H9 (cell line): Measurements from ENCODE around the gene PLPP6. TPM values are rescaled to one million over a fixed set of nuclear protein-coding genes. Genes with fewer than 3 reads are reported as not detected.

Experiments used
- DNase-seq: peaks from one replicate; pipeline ENCODE4 v3.0.0-alpha.2; 2017
- H2AFZ ChIP-seq: one replicate; pipeline ENCODE4 v1.6.1; 2013; ENCODE audit warnings: mild to moderate bottlenecking, low read length, control low read depth, moderate library complexity
- H2AK5ac ChIP-seq: 2 replicates; pipeline ENCODE4 v1.6.1; 2013; ENCODE audit warnings: low read length, control low read depth, mixed read lengths; ENCODE audit not compliant: insufficient read length
- H2BK120ac ChIP-seq: one replicate; pipeline ENCODE4 v1.6.1; 2013; ENCODE audit warnings: low read depth, mild to moderate bottlenecking, low read length, control low read depth, inconsistent platforms; ENCODE audit not compliant: poor library complexity, severe bottlenecking
- H2BK12ac ChIP-seq: 2 replicates; pipeline ENCODE4 v1.6.1; 2013; ENCODE audit warnings: low read length, control low read depth, mixed read lengths, low read depth; ENCODE audit not compliant: insufficient read length
- H2BK15ac ChIP-seq: 2 replicates; pipeline ENCODE4 v1.6.1; 2013; ENCODE audit warnings: low read depth, low read length, control low read depth
- H2BK20ac ChIP-seq: one replicate; pipeline ENCODE4 v1.6.1; 2013; ENCODE audit warnings: low read depth, mild to moderate bottlenecking, low read length, control low read depth, inconsistent platforms; ENCODE audit not compliant: poor library complexity, severe bottlenecking
- H2BK5ac ChIP-seq: 2 replicates; pipeline ENCODE4 v1.6.1; 2013; ENCODE audit warnings: low read length, control low read depth, mixed read lengths; ENCODE audit not compliant: insufficient read length
- H3K14ac ChIP-seq: 2 replicates; pipeline ENCODE4 v1.6.1; 2013; ENCODE audit warnings: low read length, control low read depth; ENCODE audit not compliant: insufficient read depth
- H3K18ac ChIP-seq: 2 replicates; pipeline ENCODE4 v1.6.1; 2013; ENCODE audit warnings: low read depth, mild to moderate bottlenecking, mixed read lengths, low read length, control low read depth; ENCODE audit not compliant: insufficient read length
- H3K23ac ChIP-seq: 2 replicates; pipeline ENCODE4 v1.6.1; 2013; ENCODE audit warnings: low read length, control low read depth, mixed read lengths, low read depth; ENCODE audit not compliant: insufficient read length
- H3K23me2 ChIP-seq: 2 replicates; pipeline ENCODE4 v1.6.1; 2013; ENCODE audit warnings: low read depth, mild to moderate bottlenecking, mixed read lengths, low read length, control low read depth; ENCODE audit not compliant: insufficient read length, poor library complexity, severe bottlenecking
- H3K27ac ChIP-seq: 2 replicates; pipeline ENCODE4 v1.5.1; 2013; ENCODE audit warnings: low read length, control low read depth, mixed read lengths, low read depth; ENCODE audit not compliant: insufficient read length
- H3K27me3 ChIP-seq: 2 replicates; pipeline ENCODE4 v1.6.1; 2013; ENCODE audit warnings: low read length, control low read depth, inconsistent platforms; ENCODE audit not compliant: insufficient read depth
- H3K4ac ChIP-seq: 2 replicates; pipeline ENCODE4 v1.6.1; 2013; ENCODE audit warnings: low read depth, mild to moderate bottlenecking, control low read depth, inconsistent platforms, low read length, moderate library complexity
- H3K4me1 ChIP-seq: 2 replicates; pipeline ENCODE4 v1.6.1; 2013; ENCODE audit warnings: low read length, control low read depth, inconsistent platforms; ENCODE audit not compliant: insufficient read depth
- H3K4me2 ChIP-seq: 2 replicates; pipeline ENCODE4 v1.6.1; 2013; ENCODE audit warnings: low read length, control low read depth, mixed read lengths; ENCODE audit not compliant: insufficient read length, insufficient read depth
- H3K56ac ChIP-seq: 2 replicates; pipeline ENCODE4 v1.6.1; 2013; ENCODE audit warnings: low read depth, mild to moderate bottlenecking, mixed read lengths, low read length, control low read depth; ENCODE audit not compliant: insufficient read length
- H3K79me1 ChIP-seq: 2 replicates; pipeline ENCODE4 v1.6.1; 2013; ENCODE audit warnings: low read depth, mild to moderate bottlenecking, moderate library complexity, low read length, control low read depth, inconsistent platforms; ENCODE audit not compliant: insufficient read depth, poor library complexity, severe bottlenecking
- H3K79me2 ChIP-seq: 2 replicates; pipeline ENCODE4 v1.6.1; 2013; ENCODE audit warnings: low read length, control low read depth, inconsistent platforms; ENCODE audit not compliant: insufficient read depth
- H3K9ac ChIP-seq: 2 replicates; pipeline ENCODE4 v1.6.1; 2013; ENCODE audit warnings: low read length, control low read depth, mixed read lengths; ENCODE audit not compliant: insufficient read length; ENCODE audit errors: extremely low read depth
- H3K9me3 ChIP-seq: one replicate; pipeline ENCODE4 v1.6.1; 2013; ENCODE audit warnings: low read depth, low read length, inconsistent platforms; ENCODE audit not compliant: control insufficient read depth
- H3T11ph ChIP-seq: one replicate; pipeline ENCODE4 v1.6.1; 2013; ENCODE audit warnings: mild to moderate bottlenecking, low read length, control low read depth, inconsistent platforms
- H4K20me1 ChIP-seq: one replicate; pipeline ENCODE4 v1.6.1; 2013; ENCODE audit not compliant: control insufficient read depth, insufficient read length, insufficient read depth
- H4K5ac ChIP-seq: 2 replicates; pipeline ENCODE4 v1.6.1; 2013; ENCODE audit warnings: low read depth, mild to moderate bottlenecking, mixed read lengths, low read length, control low read depth; ENCODE audit not compliant: insufficient read length
- H4K8ac ChIP-seq: replicated peaks from 2 replicates; pipeline ENCODE4 v1.6.1; 2013; ENCODE audit warnings: low read length, control low read depth, mixed read lengths, low read depth; ENCODE audit not compliant: insufficient read length
- H4K91ac ChIP-seq: 2 replicates; pipeline ENCODE4 v1.6.1; 2013; ENCODE audit warnings: low read depth, mild to moderate bottlenecking, moderate library complexity, mixed read lengths, low read length, control low read depth; ENCODE audit not compliant: insufficient read length
- H3K27ac Mint-ChIP-seq, 3 experiments: 2 replicates in 2 of 3; 3 replicates in 1 of 3; pipeline ENCODE4 v1.8.0; 2020 to 2021; ENCODE audit warnings: mixed read lengths in 3 of 3, mild to moderate bottlenecking in 1 of 3, moderate library complexity in 1 of 3
- H3K27me3 Mint-ChIP-seq: 2 replicates; pipeline ENCODE4 v1.8.0; 2021; ENCODE audit warnings: low read depth, mild to moderate bottlenecking, moderate library complexity, mixed read lengths
- H3K36me3 Mint-ChIP-seq, 3 experiments: 2 replicates in 2 of 3; 3 replicates in 1 of 3; pipeline ENCODE4 v1.8.0; 2020 to 2021; ENCODE audit warnings: low read depth in 3 of 3, mixed read lengths in 3 of 3; ENCODE audit not compliant: insufficient read depth in 1 of 3
- H3K4me1 Mint-ChIP-seq, 2 experiments: 2 replicates each; pipeline ENCODE4 v1.8.0; 2020; ENCODE audit warnings: mixed read lengths in 2 of 2
- H3K4me3 Mint-ChIP-seq, 2 experiments: 2 replicates in 1 of 2; 3 replicates in 1 of 2; pipeline ENCODE4 v1.8.0; 2020 to 2021; ENCODE audit warnings: mild to moderate bottlenecking in 2 of 2, mixed read lengths in 2 of 2, moderate library complexity in 1 of 2
- H3K9me3 Mint-ChIP-seq, 2 experiments: 2 replicates in 1 of 2; 3 replicates in 1 of 2; pipeline ENCODE4 v1.8.0; 2020; ENCODE audit warnings: mild to moderate bottlenecking in 2 of 2, mixed read lengths in 2 of 2, moderate library complexity in 1 of 2
- CTCF ChIP-seq: fragments of 200-600 bp; sonication (generic); conservative IDR thresholded peaks from 3 replicates; pipeline ENCODE4 v1.8.0; 2021; ENCODE audit warnings: antibody characterized with exemption, mild to moderate bottlenecking
- WGBS: extraction: QIAGEN DNeasy Blood & Tissue Kit; methylation state at CpG from one replicate; pipeline ENCODE4 v1.1.7; 2013; ENCODE audit warnings: missing lambda C conversion rate, low lambda C conversion rate, mixed read lengths; ENCODE audit not compliant: insufficient read length; ENCODE audit errors: extremely low coverage; 5-methylcytosine and 5-hydroxymethylcytosine counted together
- total RNA-seq: library from RNA; stranded (reverse); gene quantifications from 2 replicates; pipeline ENCODE4 v1.2.1, GENCODE V29; 2021

The PLPP6 gene
- total RNA-seq, 1 experiment from 2014 or later, result 7.6 TPM

GRCh38 chr9:4630836-4631235 lies 31.3 kb upstream of the PLPP6 start:
- Histone ChIP-seq H3K14ac (no peak overlapping the region), H3T11ph (no peak overlapping the region), H4K8ac (no peak overlapping the region), H2BK5ac (no peak overlapping the region), H4K20me1 (no peaks in the 10 kb centered on the region), H4K5ac (no peak overlapping the region), H2BK15ac (no peak overlapping the region), H2AK5ac (no peak overlapping the region), H2BK12ac (no peak overlapping the region), H3K4ac (no peak overlapping the region), H2AFZ (no peak overlapping the region), H3K18ac (no peak overlapping the region), H3K56ac (no peak overlapping the region), H3K79me1 (no peaks in the 10 kb centered on the region), H3K4me2 (no peak overlapping the region), H4K91ac (no peak overlapping the region), H3K23ac (no peak overlapping the region), H3K4me1 (peaks cover 5% of the 10 kb centered on the region), H3K9ac (no peak overlapping the region), H3K23me2 (no peaks in the 10 kb centered on the region), H3K9me3 (no peaks in the 10 kb centered on the region), H2BK20ac (no peak overlapping the region), H3K79me2 (no peaks in the 10 kb centered on the region), H3K27ac (no peak overlapping the region), H2BK120ac (no peak overlapping the region), H3K27me3 (no peaks in the 10 kb centered on the region)
- Mint-ChIP-seq H3K36me3 (no peaks in the 10 kb centered on the region), H3K9me3 (peaks cover 0 to 3% of the 10 kb centered on the region in 2 experiments; a peak in 1 of 5 replicates), H3K27ac (no peak overlapping the region), H3K4me1 (peaks cover 16 to 21% of the 10 kb centered on the region in 2 experiments), H3K4me3 (no peak overlapping the region), H3K27me3 (no peaks in the 10 kb centered on the region)
- no peak for DNase-seq
- no peak for TF ChIP-seq CTCF
- no CpG with 5 or more reads among the region's 2 CpGs for WGBS
